ENCODE results near the gene DYNLL2. TPM values are rescaled to one million over a fixed set of nuclear protein-coding genes. Genes with fewer than 3 reads are reported as not detected.

DYNLL2 gene
- total and polyA plus RNA-seq, 2 experiments from 2014 or later: 1.5 to 11.3 TPM

DNA sequence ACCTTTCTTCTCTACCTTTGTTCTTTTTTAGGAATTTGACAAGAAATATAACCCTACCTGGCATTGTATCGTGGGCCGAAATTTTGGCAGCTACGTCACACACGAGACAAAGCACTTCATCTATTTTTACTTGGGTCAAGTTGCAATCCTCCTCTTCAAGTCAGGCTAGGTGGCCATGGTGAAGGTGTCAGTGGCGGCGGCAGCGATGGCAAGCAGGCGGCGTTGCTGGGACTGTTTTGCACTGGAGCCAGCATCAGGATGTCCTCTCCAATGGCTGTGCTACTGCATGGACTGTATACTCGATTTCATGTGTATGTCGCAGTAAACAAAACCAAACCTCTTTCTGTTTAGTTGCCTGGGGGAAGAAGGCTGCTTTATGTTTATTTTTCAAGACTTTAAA lies 5.9 kb downstream of the DYNLL2 start:
- in situ Hi-C loops (cut with MboI): no loop called here
- H3K36me3 ChIP-seq (ENCODE audit: low read depth): peaks cover 40% of the 10 kb centered on the region; the same call in 1 of the 2 replicates
- TF ChIP-seq EZH2 (IDR thresholded peaks at IDR 0.05; ENCODE audit: insufficient read depth, poor library complexity, severe bottlenecking) (no peak), EZH2phosphoT487 (IDR thresholded peaks at IDR 0.05; ENCODE audit: insufficient read depth, low read depth) (no peak)

DNA sequence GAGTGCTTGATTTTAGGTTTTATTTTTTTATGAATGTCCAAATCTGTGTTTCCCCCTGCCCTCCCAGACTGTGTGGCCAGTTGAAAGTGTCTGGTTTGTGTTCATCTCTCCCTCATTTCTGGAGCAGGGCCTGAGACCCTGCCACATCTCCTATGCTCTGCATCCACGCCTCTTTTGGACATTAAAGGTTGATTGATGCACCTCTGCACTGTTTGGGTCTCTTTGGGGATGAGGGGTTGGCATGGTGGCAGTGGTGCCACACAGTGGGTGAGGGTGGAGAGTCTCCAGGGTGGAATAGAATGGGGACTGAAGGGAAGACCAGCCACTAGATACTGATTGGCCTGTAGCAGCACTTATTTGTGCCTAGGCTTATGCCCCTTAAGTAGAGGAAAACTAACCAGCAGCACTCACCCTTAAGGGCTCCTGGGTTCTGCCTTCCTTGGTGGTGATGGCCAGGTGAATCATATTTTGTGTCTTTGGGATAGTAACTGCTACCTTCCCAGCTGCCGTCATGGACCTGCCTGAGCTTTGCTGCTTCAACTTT lies 7.9 kb downstream of the DYNLL2 start:
- in situ Hi-C loops (cut with MboI): no loop called here
- peaks cover 40% of the 10 kb centered on the region; the same call in 1 of the 2 replicates for H3K36me3 ChIP-seq (ENCODE audit: low read depth)

More for the DNA sequence above, 5.9 kb downstream of the DYNLL2 start:
- Histone ChIP-seq H3K27ac (no peak overlapping the region), H3K27me3 (replicated peaks; ENCODE audit: insufficient read depth) (no peaks in the 10 kb centered on the region), H2AFZ (no peak overlapping the region), H3K79me2 (ENCODE audit: insufficient read depth) (peaks cover 63% of the 10 kb centered on the region), H3K4me3 (no peak overlapping the region), H3F3A (ENCODE audit: insufficient read depth) (no peaks in the 10 kb centered on the region), H3K4me2 (ENCODE audit: unreplicated experiment) (no peak overlapping the region), H4K20me1 (ENCODE audit: insufficient read depth) (peaks cover 18% of the 10 kb centered on the region; the same call in 1 of the 2 replicates), H3K4me1 (ENCODE audit: insufficient read depth) (peaks cover 13% of the 10 kb centered on the region; the same call in 1 of the 2 replicates), H3K9ac (no peak overlapping the region), H3K9me2 (ENCODE audit: insufficient read depth) (no peaks in the 10 kb centered on the region), H3K9me3 (ENCODE audit: low read depth) (no peaks in the 10 kb centered on the region)
- DNase-seq: no peak
- 84 to 87% methylated on average over 11 of the region's 11 CpGs for WGBS, 2 experiments (ENCODE audit: low coverage in 1 of 2, low lambda C conversion rate in 2 of 2, missing lambda C conversion rate in 2 of 2)

DNA sequence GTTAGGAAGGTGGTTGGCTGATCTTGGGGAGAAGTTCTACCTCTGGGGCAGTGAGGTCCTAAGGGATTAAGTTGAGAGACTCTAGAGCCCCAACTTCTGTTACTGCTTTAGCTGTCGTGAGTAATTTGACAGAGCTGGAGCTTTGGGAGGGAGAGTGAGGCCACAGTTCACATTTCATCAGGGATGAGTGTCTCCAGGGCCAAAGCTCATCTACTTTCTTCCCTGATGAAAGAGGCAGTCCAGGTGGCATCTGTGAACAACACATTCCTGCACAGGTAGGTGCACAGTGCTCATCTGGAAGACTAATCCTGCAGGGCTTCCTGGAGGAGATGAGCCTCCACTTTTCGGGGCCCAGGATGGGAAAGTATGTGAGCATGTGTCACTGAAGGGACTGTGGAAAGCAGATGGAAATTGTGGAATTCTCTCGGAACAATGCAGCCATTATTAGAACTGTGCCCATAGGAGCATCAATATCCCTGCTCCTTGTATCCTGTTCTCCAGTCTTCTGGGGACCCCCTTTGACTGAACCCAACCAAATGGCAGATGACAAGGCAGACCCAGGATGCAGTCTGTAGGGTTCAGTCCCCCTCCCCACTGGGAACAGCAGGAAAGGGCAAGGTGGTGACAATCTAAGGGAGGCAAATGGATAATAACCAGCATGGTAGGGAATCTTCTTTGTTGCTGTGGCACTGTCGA lies 9.0 kb downstream of the DYNLL2 start:
- 61 to 66% methylated on average over 4 of the region's 4 CpGs for whole genome bisulfite sequencing, 2 experiments (ENCODE audit: low coverage in 1 of 2, low lambda C conversion rate in 2 of 2, missing lambda C conversion rate in 2 of 2)
- in situ Hi-C loops (cut with MboI): no loop called here
- peaks cover 5% of the 10 kb centered on the region; the same call in 1 of the 2 replicates for H4K20me1 ChIP-seq (ENCODE audit: insufficient read depth)

More for the DNA sequence above, 7.9 kb downstream of the DYNLL2 start:
- Histone ChIP-seq H3K9me2 (ENCODE audit: insufficient read depth) (no peaks in the 10 kb centered on the region), H3K27me3 (replicated peaks; ENCODE audit: insufficient read depth) (no peaks in the 10 kb centered on the region), H3F3A (ENCODE audit: insufficient read depth) (peaks cover 16% of the 10 kb centered on the region; the same call in 1 of the 2 replicates), H3K4me3 (no peak overlapping the region), H3K79me2 (ENCODE audit: insufficient read depth) (peaks cover 43% of the 10 kb centered on the region), H3K9me3 (ENCODE audit: low read depth) (no peaks in the 10 kb centered on the region), H3K27ac (no peak overlapping the region), H3K9ac (no peak overlapping the region), H4K20me1 (ENCODE audit: insufficient read depth) (peaks cover 5% of the 10 kb centered on the region; the same call in 1 of the 2 replicates), H2AFZ (no peak overlapping the region), H3K4me2 (ENCODE audit: unreplicated experiment) (no peak overlapping the region), H3K4me1 (ENCODE audit: insufficient read depth) (no peaks in the 10 kb centered on the region)
- no peak for DNase-seq
- TF ChIP-seq EZH2 (IDR thresholded peaks at IDR 0.05; ENCODE audit: insufficient read depth, poor library complexity, severe bottlenecking): no peak
- TF ChIP-seq EZH2phosphoT487 (IDR thresholded peaks at IDR 0.05; ENCODE audit: insufficient read depth, low read depth): no peak
- 75 to 83% methylated on average over 2 of the region's 2 CpGs for WGBS, 2 experiments (ENCODE audit: low coverage in 1 of 2, low lambda C conversion rate in 2 of 2, missing lambda C conversion rate in 2 of 2)

DNA sequence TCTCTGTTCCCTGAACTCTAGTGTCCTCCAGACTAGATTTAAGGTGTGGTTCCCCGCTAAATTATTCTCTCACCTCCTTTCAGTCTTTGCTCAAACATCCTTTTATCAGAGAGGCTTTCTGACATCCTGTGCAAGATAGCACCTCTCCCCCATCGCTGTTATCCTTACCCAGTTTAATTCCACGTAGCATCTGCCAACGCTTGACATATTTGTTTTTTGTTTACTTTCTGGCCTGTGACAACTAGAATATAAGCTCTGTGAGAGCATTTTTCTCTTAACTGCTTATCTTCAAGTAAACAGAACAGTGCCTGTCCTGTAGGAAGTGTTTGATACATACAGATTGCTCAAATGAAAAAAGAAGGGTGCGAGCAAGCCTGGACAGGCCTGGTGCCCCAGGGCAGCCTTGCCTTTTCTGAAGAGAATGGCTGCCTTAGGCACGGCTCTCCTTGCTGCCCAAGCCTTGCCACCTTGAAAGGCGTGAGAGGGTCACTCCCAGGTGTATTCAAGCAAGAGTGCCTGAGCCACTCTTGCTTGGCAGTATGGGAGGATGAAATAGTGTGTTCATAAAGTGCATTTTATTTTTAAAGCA lies 9.7 kb downstream of the DYNLL2 start:
- Histone ChIP-seq H3K4me3 (no peak overlapping the region), H3F3A (ENCODE audit: insufficient read depth) (peaks cover 17% of the 10 kb centered on the region; the same call in 1 of the 2 replicates), H3K4me2 (ENCODE audit: unreplicated experiment) (no peak overlapping the region), H4K20me1 (ENCODE audit: insufficient read depth) (0 out of 2 replicates have a peak, but pooled peaks cover 5% of the 10 kb centered on the region), H3K27me3 (replicated peaks; ENCODE audit: insufficient read depth) (no peaks in the 10 kb centered on the region), H3K79me2 (ENCODE audit: insufficient read depth) (peaks cover 25% of the 10 kb centered on the region), H3K27ac (no peak overlapping the region), H3K9me2 (ENCODE audit: insufficient read depth) (no peaks in the 10 kb centered on the region), H3K9me3 (ENCODE audit: low read depth) (no peaks in the 10 kb centered on the region), H3K9ac (no peak overlapping the region), H3K4me1 (ENCODE audit: insufficient read depth) (no peaks in the 10 kb centered on the region), H3K36me3 (ENCODE audit: low read depth) (peaks cover 32% of the 10 kb centered on the region; the same call in 1 of the 2 replicates), H2AFZ (no peak overlapping the region)
- DNase-seq: no peak
- WGBS, 2 experiments (ENCODE audit: low coverage in 1 of 2, low lambda C conversion rate in 2 of 2, missing lambda C conversion rate in 2 of 2): 60 to 61% methylated on average over 7 of the region's 7 CpGs
- TF ChIP-seq EZH2 (IDR thresholded peaks at IDR 0.05; ENCODE audit: insufficient read depth, poor library complexity, severe bottlenecking) (no peak), EZH2phosphoT487 (IDR thresholded peaks at IDR 0.05; ENCODE audit: insufficient read depth, low read depth) (no peak)
- in situ Hi-C loops (cut with MboI): no loop called here

More for the DNA sequence above, 9.0 kb downstream of the DYNLL2 start:
- no peak for TF ChIP-seq EZH2phosphoT487 (IDR thresholded peaks at IDR 0.05; ENCODE audit: insufficient read depth, low read depth)
- no peak for TF ChIP-seq EZH2 (IDR thresholded peaks at IDR 0.05; ENCODE audit: insufficient read depth, poor library complexity, severe bottlenecking)
- no peak overlapping the region for H3K27ac ChIP-seq
- H3K27me3 ChIP-seq (replicated peaks; ENCODE audit: insufficient read depth): no peaks in the 10 kb centered on the region
- H3K79me2 ChIP-seq (ENCODE audit: insufficient read depth): peaks cover 32% of the 10 kb centered on the region
- H3K4me2 ChIP-seq (ENCODE audit: unreplicated experiment): no peak overlapping the region
- H2AFZ ChIP-seq: no peak overlapping the region
- H3K36me3 ChIP-seq (ENCODE audit: low read depth): peaks cover 38% of the 10 kb centered on the region; the same call in 1 of the 2 replicates
- H3F3A ChIP-seq (ENCODE audit: insufficient read depth): peaks cover 17% of the 10 kb centered on the region; the same call in 1 of the 2 replicates
- H3K9ac ChIP-seq: no peak overlapping the region
- H3K9me2 ChIP-seq (ENCODE audit: insufficient read depth): no peaks in the 10 kb centered on the region
- DNase-seq: no peak
- H3K4me3 ChIP-seq: no peak overlapping the region
- no peaks in the 10 kb centered on the region for H3K9me3 ChIP-seq (ENCODE audit: low read depth)
- H3K4me1 ChIP-seq (ENCODE audit: insufficient read depth): no peaks in the 10 kb centered on the region

Data from GM23248 (cell line).